Endometrium (tissue), 2 donors: ENCODE results near the gene NDRG3.

ENCODE experiments used
- FAIRE-seq: peaks from 2 replicates; lab custom pipeline; 2012; peaks lifted over from hg19 to GRCh38; lab: Jason Lieb, UNC
- donor health status: control.
- donor health status: control.

Gene NDRG3

DNA sequence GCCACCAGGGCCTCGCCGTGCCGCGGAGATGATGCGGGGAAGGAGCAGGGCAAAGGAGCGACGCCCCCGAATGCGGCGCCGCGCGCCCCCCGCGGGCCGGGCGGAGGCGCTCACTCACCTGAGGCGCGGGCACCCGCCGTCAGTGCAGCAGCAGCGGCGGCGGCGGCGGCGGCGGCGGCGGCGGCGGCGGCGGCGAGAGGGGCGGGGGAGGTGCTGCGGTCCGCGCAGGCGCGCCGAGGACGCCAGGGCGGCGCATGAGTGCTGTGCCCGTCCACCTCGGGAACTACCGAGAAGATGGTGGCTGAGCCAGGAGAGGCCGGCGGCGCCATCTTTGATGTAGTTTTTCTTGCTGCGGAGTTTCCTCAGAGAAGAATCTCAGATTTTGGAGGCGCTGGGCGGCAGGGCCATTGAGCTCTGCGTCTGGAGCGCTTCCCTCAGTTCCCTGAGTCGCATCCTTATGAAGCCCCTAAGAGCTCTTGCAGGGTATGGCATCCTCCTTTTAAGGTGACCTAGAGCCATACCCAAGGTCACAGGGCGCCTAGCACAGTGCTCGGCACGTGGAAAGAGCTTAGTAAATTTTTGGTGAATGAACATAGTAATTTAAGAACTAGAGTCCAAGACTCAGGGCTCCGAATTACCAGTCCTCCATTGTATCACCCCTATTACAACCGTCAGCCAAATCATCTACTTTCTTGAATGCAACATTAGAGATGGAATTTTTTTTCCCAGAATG, at the start of gene NDRG3:
Gene NDRG3, minus strand, starts transcription at position 164 of the 733 bp plus-strand sequence. CDS start 24,355 bp downstream, outside the sequence.
- no peak for FAIRE-seq

DNA sequence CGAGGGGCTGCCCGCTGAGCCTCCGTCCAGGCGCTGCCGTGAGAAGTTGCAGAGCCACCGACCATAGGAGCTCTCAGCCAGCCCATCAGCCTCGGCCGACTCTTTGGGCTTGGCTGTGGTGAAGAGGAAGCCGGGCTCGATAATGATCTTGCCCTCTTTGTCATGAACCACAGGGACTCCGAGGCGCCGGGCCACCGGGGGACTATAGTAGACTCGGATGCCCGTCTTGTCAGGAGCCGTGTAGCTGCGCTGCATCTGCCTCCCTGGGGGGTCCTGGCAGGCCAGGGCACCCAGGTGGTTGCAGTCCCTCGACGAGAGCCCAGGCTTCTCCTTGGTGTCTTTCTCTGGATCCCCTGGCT, 48.2 kb upstream of the NDRG3 start:
- FAIRE-seq: no peak

DNA sequence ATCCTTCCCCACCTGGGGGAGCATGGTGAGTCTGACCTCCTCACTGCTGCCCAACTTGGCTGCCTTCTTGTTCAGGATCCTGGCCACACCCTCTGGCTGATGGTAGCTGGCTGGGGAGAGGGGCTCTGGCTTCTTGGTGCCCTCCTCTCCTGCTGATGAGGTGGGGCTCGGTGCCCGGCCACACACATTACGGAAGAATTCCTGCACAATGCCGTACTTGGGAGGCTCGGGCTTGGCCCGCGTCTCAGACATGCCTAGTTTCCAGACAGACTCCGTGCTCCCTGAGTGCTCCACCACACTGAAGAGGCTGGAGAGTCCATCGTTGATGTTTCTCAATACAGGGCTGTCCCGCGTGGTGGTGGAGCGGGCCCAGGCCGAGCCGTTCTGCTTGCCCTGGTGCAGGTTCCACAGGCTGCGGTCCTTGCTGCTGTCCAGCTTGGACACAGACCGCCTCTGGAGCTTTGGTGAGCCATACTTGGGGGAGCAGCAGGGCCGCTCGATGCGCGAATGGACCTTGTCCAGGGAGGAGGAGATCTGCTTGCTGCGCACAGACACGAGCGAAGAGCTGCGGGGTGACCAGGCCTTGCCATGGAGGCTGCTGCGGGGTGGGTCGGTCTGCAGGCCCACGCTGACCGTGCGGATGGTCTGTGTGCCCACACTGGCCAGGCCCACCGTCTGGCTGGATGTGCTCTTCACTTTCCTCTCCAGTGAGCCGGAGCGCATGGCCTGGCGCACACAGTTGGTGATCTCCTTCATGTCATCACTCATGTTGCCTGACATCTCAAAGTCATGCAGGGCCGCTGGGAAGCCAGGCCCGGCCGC, 47.6 kb upstream of the NDRG3 start:
- no peak for FAIRE-seq

DNA sequence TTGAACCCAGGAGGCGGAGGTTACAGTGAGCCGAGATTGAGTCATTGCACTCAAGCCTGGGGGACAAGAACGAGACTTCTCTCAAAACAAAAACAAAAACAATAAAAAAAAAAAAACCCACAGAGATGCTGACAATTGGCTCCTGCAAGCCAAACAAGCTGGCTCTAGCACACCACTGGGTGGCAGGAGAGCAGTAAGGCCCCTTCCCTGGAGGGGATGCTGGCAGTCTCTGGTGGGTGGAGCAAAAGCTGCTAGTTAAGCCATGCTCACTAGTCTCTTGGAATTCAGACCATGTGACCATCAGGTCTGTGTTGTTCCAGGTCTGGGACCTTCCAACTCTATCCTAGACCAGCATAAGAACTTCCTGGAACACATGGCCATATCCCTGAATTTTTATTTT, 46.5 kb upstream of the NDRG3 start:
- FAIRE-seq: no peak

DNA sequence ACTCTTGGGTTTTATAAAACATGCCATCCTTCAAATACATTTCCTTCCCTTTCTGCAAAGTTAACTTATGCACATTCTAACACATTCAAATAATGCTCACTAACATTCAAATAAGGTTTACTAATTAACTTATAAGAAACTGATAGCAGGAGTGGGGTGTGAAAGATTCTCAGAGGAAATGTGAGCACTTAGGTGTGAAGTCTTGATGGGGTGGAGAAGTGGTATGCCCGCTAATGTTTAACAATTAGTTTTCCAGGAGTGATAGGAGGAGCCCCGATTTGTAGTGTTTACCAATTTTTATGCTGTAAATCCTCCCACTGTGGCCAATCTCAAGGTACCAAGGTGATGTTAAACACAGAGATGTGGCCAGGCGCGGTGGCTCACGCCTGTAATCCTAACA, 46.0 kb upstream of the NDRG3 start:
- no peak for FAIRE-seq

DNA sequence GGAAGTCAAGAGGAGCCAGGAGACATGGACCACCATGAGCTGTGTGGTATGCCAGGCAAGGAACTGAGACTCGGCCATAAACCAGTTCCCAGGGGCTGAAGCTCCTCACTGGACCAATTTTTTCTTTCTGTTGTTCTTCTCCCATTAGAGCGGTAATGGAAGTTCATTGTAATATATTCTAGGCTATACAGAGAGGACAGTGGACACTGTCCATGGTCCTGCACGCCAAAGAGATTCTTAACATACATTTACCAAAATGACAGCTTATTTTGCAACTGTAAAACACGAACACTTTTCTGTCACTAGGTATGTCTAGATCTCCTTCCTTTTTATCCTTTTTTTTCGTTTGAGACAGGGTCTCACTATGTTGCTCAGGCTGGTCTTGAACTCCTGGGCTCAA, 40.8 kb upstream of the NDRG3 start:
- FAIRE-seq: no peak

DNA sequence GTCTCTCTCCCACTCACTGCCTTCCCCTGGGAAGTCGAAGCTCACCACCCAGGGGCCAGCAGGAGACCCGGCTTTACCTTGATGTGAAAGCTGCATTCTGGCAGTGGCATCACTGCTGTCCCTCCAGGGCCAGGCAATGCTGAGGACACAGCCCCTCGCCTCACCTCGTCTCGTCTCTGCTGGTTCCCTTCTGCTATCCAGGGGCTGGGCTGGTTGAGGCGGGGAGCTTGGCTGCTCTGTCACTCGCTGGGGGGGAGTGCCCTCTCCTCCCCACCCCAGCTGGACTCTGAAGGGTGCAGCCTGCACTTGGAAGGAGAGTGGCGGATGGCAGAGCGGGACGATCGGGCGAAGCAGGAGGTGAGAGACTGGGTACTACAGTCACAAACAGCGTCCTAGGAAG, 40.4 kb upstream of the NDRG3 start:
- FAIRE-seq: no peak

DNA sequence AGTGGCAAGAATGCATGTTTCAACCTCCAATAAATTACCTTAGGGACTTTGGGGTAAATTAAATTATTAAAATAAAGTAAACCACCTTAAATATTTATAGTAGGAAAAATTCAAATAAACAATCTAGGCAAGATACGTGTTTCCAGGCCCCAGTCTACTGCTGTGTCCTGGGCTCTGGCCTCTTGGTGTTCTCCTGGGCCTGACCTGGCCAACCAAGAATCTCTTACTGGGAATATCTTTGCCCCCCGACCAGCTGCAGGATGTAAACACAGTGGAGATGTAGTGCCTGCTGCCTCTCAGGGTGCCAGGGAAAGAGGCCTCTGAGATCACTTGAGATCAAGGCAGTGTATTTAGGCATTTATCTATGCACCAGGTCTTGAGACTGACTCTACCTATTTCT, 39.4 kb upstream of the NDRG3 start:
- no peak for FAIRE-seq

DNA sequence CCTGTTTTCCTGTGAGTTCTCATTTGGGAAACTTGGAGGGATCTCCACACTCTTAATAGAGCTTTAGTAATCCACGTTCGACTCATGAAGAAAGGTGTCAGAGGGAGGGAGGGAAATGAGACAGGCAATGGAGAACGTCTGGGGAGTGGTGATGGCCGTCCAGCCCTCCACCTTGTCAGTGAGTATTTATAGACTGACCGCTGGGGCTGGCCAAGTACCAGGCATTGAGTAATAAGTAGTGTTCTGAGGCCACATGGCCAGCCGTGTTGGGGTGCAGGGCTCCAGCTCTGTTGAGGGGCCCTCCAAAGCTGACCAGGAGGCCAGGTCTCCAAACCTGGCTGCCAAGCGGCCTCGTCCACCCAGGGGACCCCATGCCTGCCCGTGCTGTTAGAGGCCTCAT, 39.0 kb upstream of the NDRG3 start:
- FAIRE-seq: no peak

DNA sequence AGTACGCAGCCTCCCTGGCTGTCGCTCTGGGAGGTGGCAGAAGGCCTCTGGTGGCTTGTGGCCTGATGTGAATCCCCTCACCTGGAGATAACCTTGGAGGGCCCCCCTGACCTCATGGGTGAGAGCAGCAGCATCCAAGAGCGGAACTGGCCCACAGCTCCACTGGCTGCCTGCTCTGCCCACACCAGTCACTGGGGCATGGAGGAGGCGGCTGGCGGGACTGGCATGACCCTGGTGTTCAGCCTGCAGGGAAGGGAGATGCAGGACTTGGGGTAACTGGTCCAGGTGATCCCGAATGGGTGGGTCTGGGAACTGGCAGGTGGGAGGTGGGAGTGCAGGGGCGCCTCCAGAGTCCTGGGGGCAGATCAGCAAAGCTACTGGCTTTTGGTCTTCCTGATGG, 38.2 kb upstream of the NDRG3 start:
- FAIRE-seq: no peak

DNA sequence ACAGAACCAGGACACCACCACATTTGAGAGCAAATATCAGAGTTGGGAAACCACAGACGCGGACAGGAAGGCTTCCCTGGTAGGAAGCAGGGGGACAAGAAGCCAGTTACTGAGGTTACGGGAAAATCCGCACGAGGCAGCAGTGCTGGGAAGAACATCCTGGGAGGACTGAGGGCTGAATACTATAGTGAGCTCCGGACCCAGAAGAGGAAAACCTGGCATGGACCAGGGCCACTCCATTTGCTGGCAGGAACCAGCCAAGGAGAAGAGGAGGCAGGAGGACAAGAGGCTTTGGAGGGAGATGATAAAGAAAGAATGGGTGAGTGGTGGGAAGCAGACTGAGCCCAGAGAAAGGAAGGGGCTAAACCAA, 33.8 kb upstream of the NDRG3 start:
- no peak for FAIRE-seq

DNA sequence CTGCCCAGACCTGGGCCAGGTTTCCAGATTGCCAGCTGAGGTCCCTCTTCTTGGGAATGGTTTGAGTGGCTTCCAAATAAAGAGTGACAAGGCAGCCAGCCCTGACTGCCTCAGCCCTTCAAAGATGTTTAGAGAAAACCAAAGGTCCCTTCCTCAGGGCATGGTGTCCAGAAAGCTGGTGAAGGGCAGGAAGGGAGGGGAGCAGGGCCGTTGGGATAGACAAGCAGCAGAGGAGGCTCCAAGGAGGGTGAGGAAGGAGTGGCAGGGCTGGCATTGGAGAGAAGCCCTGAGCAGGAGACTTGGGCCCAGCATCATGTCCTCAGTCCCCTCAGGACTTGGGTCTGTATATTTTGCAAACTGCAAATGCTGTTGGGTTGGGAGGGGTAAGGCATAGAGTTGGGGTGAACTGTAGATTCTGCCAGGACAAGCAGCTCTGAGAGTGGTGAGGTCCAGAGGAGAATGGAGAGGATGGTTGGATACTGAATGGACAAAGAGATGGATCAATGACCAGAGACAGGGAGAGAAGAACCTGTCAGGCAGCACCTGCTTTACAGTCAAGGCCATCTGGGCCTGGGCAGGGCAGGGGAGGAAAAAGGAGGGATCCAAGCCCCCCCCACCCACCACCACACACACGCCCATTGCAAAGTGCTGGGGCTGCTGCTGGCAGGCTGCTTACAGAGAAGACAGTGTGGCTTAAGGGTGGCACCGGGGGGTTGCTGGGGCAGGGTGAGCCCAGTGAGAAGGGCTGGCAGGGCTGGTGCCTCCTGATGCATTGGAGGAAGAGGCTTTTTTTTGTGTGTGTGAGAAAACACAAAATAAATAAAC, 33.2 kb upstream of the NDRG3 start:
- FAIRE-seq: no peak

DNA sequence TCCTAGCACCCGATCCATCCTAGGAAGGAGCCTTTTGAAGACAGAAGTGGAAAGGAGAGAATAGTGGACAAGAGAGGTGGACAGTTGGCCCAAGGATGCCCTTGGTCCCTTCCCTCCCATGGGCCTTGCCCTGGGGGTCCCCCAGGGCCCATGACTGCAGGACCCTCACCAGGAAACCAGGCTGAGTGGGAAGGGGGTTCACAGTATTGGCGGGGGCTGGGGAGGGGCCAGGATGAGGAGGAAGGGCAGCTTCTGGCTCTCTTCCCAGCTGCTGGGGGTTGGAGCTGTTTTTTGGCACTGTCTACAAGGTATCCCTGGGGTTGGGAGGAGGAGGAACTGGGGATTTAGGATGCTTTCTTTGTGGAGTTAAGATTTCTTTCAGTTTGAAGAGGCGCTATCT, 31.7 kb upstream of the NDRG3 start:
- FAIRE-seq: no peak

DNA sequence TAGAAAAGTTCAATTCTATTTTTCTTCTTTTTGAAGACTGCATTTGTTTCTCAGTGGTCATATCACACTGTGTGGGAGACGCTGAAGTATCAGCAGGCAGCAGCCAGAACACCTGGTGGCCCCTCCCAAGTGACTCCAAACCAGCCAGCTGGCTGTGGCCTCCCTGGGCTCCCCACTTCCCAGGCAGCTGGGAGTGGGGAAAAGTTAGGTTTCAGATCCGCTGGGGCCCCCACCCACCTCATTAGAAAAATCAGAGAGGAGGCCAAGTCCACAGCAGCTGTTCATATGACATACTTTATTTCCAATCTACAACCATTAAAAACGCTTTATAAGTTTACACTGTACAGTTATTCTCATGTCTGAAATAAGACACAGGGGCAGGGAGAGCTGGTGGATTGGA, 31.3 kb upstream of the NDRG3 start:
- FAIRE-seq: no peak

DNA sequence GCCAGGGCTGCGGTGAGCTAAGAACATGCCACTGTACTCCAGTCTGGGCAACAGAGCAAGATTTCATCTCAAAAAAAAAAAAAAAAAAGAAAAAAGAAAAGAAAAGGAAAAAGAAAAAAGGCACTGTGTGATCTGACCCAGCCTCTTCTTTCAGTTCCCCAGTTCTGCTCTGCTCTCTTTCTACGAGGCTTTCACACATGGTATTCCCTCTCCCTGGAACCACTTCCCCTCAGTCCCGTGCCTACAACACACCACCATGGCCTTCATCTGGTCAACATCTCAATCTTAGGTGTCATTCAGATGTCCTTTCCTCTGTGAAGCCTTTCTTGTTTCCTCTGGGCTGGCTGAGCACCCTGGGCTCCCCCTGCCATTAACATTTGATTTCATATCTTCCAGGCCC, 29.9 kb upstream of the NDRG3 start:
- FAIRE-seq: no peak

DNA sequence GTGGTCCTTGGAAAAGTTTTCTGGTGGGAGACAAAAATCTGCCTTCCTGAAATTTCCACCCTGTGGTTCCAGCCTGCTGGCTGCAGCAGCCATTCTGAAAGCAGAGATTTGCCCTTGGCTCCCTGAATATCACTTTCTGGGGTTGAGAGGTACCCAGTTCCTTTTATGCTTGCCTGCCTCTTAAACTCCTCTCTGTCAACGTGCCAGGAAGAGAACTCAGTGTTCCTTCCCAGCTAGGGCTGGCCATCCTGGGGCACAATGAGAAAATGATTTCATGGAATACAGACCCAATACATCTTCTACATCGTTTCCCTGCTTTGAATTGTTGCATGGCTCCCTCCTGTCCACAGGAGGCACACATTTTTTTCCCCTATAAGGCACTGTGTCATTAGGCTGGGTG, 29.3 kb upstream of the NDRG3 start:
- FAIRE-seq: no peak

DNA sequence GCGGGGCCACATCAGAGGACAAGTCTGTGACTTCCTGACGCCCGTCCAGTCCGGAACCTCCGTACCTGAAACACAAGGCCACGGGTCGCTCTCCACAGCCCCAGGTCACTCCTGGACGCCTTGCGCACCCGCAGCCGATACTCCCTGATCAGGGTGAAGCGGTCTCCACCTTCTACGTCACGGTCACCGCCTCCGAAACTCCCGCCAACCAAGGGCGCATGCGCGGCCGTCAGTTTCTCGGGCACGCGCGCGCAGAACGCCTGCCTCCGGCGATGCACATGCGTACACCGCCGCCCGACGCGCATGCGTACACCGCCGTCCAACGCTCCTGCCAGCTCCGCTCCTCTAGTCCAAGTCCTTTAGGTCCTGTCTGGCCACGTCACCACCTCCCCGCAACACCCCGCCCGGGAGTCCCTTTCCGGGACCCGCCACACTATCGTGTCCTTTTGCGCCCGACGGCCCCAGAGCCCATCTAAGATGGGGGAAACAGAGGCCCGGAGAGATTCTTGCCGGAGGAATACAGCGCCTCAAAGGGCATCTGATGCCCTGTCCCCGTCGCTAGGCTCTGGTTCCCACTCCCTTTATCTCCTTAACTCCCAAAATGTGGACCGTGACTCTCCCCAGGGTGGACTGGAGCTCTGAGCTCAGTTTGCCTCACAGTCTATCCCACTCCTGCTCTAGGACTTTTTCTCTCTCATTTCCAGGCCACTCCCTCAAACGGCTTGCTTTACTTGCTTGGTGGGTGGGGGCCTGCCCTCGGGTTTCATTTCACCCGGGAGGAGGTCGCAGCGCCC, 27.9 kb upstream of the NDRG3 start, which contains the start of gene DSN1:
Gene DSN1, minus strand, starts transcription at position 167 of the 794 bp plus-strand sequence. CDS start 2,305 bp downstream, outside the sequence.
- no peak for FAIRE-seq

DNA sequence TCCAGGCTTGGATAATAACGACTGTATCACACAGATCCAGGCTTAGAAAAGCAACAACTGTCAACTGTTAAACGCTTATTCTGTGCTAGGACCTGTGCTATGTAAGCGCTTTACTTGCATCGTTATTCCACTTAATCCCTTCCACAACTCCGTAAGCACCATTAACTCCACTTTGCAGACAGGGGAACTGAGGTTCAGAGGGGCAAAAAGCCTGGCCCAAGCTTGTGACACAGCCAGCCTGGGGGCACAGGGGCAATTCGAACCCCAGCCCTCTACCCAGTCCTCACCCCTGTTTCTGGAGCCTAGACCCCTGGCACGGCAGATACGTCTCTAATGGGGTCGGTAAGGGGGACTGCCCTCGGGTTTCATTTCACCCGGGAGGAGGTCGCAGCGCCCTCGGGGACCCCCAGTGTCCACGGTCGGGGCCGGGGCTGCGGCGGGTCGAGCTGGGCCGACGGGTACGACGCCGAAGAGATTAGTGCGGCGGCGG, 27.3 kb upstream of the NDRG3 start:
- no peak for FAIRE-seq

DNA sequence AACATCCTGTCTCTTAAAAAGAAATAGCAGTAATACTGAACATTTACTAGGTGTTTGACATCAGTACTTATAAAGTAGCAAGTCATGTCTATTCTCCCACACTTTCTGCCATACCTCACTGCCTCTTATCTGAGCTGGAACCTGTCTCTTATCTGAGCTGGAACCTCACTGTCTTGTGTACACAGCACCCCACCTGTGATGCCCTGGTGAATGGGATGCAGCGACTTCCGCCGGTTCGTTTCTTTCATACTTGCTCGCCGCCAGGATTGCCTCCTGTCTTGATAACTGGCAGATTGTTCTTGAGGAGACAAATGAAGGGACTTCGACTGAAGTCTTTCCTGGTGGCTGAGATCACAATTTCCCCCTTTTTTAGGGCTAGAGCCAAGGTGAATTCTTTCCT, 24.8 kb upstream of the NDRG3 start:
- no peak for FAIRE-seq

DNA sequence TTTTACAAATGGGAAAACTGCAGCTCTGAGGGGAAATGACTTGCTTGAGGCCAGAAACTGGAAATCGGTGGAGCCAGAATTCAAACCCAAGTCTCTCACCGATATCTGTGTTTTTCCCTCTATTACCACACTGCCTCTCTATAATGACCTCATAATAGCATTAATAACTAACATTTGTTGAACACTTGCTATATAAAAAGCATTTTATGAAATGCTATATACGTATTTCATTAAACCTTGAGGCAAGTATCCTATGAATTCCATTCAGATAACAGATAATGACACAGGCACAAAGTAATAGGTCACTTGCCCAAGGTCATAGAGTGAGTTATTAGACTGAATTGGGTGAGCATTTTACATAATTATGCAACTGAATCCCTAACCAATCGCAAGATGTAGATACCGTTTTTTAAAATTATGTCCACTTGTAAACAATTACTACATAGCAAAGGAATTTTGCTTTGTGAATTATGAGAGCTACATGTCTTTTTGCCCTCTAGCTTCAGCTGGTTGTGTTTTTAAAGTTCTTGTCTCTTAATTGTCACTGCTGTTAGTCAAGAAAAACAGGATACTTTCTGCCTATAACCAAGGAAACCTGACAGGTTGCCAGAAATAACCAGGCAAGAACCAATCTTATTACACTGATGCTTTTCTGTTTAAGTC, 23.0 kb upstream of the NDRG3 start:
- FAIRE-seq: no peak

DNA sequence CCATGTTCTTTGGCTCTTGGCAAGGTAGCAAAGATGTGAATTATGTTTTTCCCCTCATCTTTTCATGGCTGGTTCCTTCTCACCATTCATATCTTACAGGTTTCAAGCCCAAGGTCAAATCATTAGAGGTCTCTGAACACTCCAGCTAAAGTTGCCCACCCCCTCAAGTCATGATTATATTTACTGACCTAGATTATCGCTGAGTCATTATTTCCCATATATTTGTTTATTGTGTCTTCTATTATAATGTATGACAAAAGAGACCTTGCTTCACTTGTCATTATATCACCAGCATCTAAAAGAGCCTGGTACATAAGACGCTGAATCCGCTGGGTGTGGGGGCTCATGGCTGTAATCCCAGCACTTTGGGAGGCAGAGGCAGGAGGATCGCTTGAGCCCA, 15.2 kb upstream of the NDRG3 start:
- FAIRE-seq: no peak
